ENCODE data around the gene KRT76. TPM values are rescaled to one million over a fixed set of nuclear protein-coding genes. Genes with fewer than 3 reads are reported as not detected.

The KRT76 gene
- total RNA-seq, 1 experiment from 2014 or later, result not detected

DNA sequence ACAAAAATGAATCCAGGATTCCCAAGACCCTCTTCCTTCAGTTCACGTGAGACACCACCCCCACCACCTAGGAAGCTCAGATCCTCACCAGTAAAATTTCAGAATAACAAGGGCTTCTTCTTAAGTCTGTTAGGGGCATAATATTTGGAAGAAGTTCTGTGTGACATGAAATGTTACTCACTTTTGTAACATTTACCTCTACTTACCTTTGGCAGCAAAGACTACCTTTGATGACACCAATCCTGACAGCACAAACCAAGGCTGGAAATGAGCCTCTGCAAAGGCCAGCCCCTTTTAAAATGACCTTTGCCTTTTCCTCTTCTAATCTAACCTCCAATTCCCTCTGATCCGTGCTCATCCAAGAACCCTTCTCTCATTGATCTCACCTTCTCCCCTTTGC, 54.5 kb downstream of the KRT76 start:
- Histone ChIP-seq H4K20me1 (ENCODE audit: insufficient read depth) (no peaks in the 10 kb centered on the region), H3K27ac (ENCODE audit: low read depth, low read length) (no peak overlapping the region), H3K4me1 (ENCODE audit: control insufficient read depth in 1 of 2, insufficient read depth in 2 of 2, low read length in 2 of 2) (no peaks in the 10 kb centered on the region; a peak in 1 of 4 replicates), H2AFZ (ENCODE audit: low read depth, low read length, poor library complexity, severe bottlenecking) (no peak overlapping the region), H3K36me3 (ENCODE audit: control insufficient read depth in 1 of 2, insufficient read depth in 2 of 2, low read length in 2 of 2) (no peaks in the 10 kb centered on the region), H3K9me3 (ENCODE audit: control insufficient read depth in 1 of 2, insufficient read depth in 1 of 2, low read depth in 1 of 2, low read length in 2 of 2) (no peaks in the 10 kb centered on the region), H3K79me2 (ENCODE audit: insufficient read depth, low read length) (no peaks in the 10 kb centered on the region), H3K4me3 (replicated peaks in 1 of 2; ENCODE audit: low read depth in 1 of 2, low read length in 2 of 2) (no peak overlapping the region), H3K9me2 (ENCODE audit: insufficient read depth) (no peaks in the 10 kb centered on the region), H3K4me2 (ENCODE audit: low read length) (no peak overlapping the region), H3K9ac (ENCODE audit: low read length) (no peak overlapping the region), H3K27me3 (ENCODE audit: insufficient read depth, low read length) (peaks cover 7% of the 10 kb centered on the region; the same call in 1 of the 2 replicates)
- CTCF ChIA-PET, result no interaction called here
- no peak for DNase-seq (ENCODE audit: low read depth, low spot score)
- BruUV-seq (replicated peaks), result no TSS peak
- POLR2A ChIA-PET, result no interaction called here
- no peak for ATAC-seq
- TF ChIP-seq ZFX (IDR thresholded peaks at IDR 0.05) (no peak), YY1 (IDR thresholded peaks at IDR 0.05; ENCODE audit: extremely low read depth, insufficient replicate concordance, low read depth, low read length) (no peak), SRF (IDR thresholded peaks at IDR 0.05; ENCODE audit: low read depth) (no peak), RAD21 (IDR thresholded peaks at IDR 0.05; ENCODE audit: low read depth) (no peak)
- TF ChIP-seq, protein P1, sequence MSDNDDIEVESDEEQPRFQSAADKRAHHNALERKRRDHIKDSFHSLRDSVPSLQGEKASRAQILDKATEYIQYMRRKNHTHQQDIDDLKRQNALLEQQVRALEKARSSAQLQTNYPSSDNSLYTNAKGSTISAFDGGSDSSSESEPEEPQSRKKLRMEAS (IDR thresholded peaks at IDR 0.05), result no peak
- RAD21 ChIA-PET (ENCODE audit: low non-redundant PET in 1 of 2, low total read pairs in 2 of 2, uncharacterized antibody in 2 of 2, unreplicated experiment in 2 of 2), result no interaction called here
- intact Hi-C loops (cut with micrococcal nuclease), result no loop called here

DNA sequence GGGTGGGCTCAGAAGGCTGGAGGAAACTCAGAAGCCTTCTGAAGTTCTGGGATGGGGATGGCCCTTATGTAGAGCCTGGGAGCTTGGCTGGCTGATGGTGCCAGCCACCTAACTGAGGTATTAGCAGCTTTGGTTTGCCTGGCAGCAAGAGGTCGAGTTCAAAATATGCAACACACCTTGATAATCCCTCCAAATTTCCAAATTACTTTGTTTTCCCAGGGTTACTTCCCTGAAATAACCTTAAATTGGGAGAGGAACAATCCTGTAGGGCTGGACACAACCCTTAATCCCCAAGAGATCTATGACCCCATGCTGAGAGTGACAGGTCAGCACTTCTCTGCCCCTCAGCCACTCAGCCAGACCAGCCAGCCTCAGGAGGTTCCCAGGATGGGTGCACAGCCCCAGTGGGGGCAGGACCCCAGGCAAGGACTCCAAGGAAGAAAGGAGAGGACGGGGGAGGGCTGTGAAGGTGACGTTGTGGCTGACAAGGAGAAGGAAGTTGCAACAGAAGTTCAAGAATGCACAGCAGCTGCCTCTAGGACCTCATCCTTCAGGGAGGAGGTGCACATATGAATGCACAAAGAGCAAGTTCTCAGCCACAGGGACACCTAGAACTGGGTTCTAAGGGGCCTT, 55.2 kb downstream of the KRT76 start:
- H3K9ac ChIP-seq (ENCODE audit: low read length), result no peak overlapping the region
- no peak overlapping the region for H3K4me3 ChIP-seq (replicated peaks in 1 of 2; ENCODE audit: low read depth in 1 of 2, low read length in 2 of 2)
- ATAC-seq (no peak), DNase-seq (ENCODE audit: low read depth, low spot score) (no peak)
- POLR2A ChIA-PET, result no interaction called here
- RAD21 ChIA-PET (ENCODE audit: low non-redundant PET in 1 of 2, low total read pairs in 2 of 2, uncharacterized antibody in 2 of 2, unreplicated experiment in 2 of 2), result no interaction called here
- no peaks in the 10 kb centered on the region for H3K9me2 ChIP-seq (ENCODE audit: insufficient read depth)
- no peaks in the 10 kb centered on the region for H3K79me2 ChIP-seq (ENCODE audit: insufficient read depth, low read length)
- no peaks in the 10 kb centered on the region; a peak in 1 of 4 replicates for H3K4me1 ChIP-seq (ENCODE audit: control insufficient read depth in 1 of 2, insufficient read depth in 2 of 2, low read length in 2 of 2)
- TF ChIP-seq EZH2phosphoT487 (IDR thresholded peaks at IDR 0.05; ENCODE audit: borderline replicate concordance) (no peak), YY1 (IDR thresholded peaks at IDR 0.05; ENCODE audit: extremely low read depth, insufficient replicate concordance, low read depth, low read length) (no peak), CEBPB (IDR thresholded peaks at IDR 0.05; ENCODE audit: low read depth) (no peak), ZBTB33 (IDR thresholded peaks at IDR 0.05; ENCODE audit: extremely low read depth, insufficient replicate concordance, low read length) (no peak), EGR1 (IDR thresholded peaks at IDR 0.05; ENCODE audit: low read depth) (no peak), ZNF274 (IDR thresholded peaks at IDR 0.05; ENCODE audit: low read depth, low read length) (no peak)
- CTCF ChIA-PET, result no interaction called here
- no peaks in the 10 kb centered on the region for H3K9me3 ChIP-seq (ENCODE audit: control insufficient read depth in 1 of 2, insufficient read depth in 1 of 2, low read depth in 1 of 2, low read length in 2 of 2)
- no peaks in the 10 kb centered on the region for H4K20me1 ChIP-seq (ENCODE audit: insufficient read depth)
- peaks cover 6% of the 10 kb centered on the region; the same call in 1 of the 2 replicates for H3K27me3 ChIP-seq (ENCODE audit: insufficient read depth, low read length)
- no peak overlapping the region for H3K27ac ChIP-seq (ENCODE audit: low read depth, low read length)
- no TSS peak for BruUV-seq (replicated peaks)
- no peak overlapping the region for H2AFZ ChIP-seq (ENCODE audit: low read depth, low read length, poor library complexity, severe bottlenecking)
- H3K4me2 ChIP-seq (ENCODE audit: low read length), result no peak overlapping the region
- intact Hi-C loops (cut with micrococcal nuclease), result no loop called here
- no peaks in the 10 kb centered on the region for H3K36me3 ChIP-seq (ENCODE audit: control insufficient read depth in 1 of 2, insufficient read depth in 2 of 2, low read length in 2 of 2)
